Central memory CD8-positive, alpha-beta T cell (primary cell): ENCODE measurements around the gene MRPS27.

ENCODE experiments used
- ATAC-seq: fragments of 150-1000 bp; cut with Tn5 transposase; replicated peaks from 2 replicates; pipeline ENCODE4 v1.10.0; 2022; ENCODE audit warnings: mild to moderate bottlenecking, moderate FRiP score, moderate number of reproducible peaks; ENCODE audit not compliant: poor library complexity, severe bottlenecking; ENCODE audit errors: extremely low read depth
- DNase-seq, 2 donors: peaks; one replicate each; pipeline ENCODE4 v3.0.0; 2021; ENCODE audit warnings: low spot score in 2 of 2
- H3K27ac Mint-ChIP-seq: one replicate; pipeline ENCODE4 v1.8.0; 2022; ENCODE audit warnings: low read depth, mild to moderate bottlenecking, moderate library complexity, mixed read lengths
- H3K27me3 Mint-ChIP-seq: one replicate; pipeline ENCODE4 v1.8.0; 2022; ENCODE audit warnings: mixed read lengths
- H3K36me3 Mint-ChIP-seq: one replicate; pipeline ENCODE4 v1.8.0; 2022; ENCODE audit warnings: mild to moderate bottlenecking, moderate library complexity, mixed read lengths; ENCODE audit not compliant: insufficient read depth
- H3K4me1 Mint-ChIP-seq: one replicate; pipeline ENCODE4 v1.8.0; 2022; ENCODE audit warnings: mixed read lengths
- H3K4me3 Mint-ChIP-seq: one replicate; pipeline ENCODE4 v1.8.0; 2022; ENCODE audit warnings: mild to moderate bottlenecking, moderate library complexity, mixed read lengths
- H3K9me3 Mint-ChIP-seq: one replicate; pipeline ENCODE4 v1.8.0; 2022; ENCODE audit warnings: mixed read lengths

Gene MRPS27

DNA sequence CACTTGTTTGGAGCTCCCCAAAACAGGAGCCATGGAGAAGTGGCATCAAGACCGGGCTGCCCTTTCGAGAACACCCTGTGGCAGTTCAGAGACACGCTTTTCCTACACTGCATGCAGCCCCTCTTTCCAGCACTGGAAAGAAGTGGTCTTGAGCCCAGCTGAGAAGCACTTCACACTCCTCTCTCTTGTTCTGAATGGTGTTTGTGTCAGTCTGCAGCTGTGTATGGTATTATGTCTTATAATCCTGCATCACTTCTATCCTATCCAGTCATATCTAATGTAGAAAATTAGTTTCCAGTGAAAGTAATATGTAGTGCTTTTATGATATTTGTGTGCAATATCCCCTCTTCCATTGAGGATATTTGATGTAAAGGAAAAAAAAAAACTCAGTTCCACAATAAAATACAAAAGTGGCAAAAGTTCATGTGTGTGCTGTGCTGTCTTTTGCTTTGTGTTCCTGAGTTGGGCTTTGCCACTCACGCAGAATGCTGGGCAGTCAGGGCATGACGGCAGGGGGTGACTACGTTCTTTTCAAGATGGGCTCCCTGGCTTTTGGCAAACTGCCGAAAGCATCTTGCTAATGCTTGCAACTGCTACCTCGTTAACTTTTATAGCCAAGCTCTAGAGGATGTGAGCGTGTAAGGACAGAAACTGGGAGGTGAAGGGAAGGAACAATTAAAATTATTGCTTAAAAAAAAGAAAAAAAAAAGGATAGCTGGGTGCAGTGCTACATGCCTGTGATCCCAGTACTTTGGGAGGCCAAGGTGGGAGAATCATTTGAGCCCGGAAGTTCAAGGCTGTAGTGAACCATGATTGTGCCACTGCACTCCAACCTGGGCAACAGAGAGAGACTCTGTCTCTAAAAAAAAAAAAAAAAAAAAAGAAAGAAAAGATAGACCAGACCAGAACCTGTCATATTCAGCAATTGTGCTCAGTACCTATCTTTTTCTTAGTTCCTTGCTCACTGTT, 110.6 kb downstream of the MRPS27 start:
- Mint-ChIP-seq H3K4me3 (no peak overlapping the region), H3K4me1 (no peaks in the 10 kb centered on the region), H3K27me3 (no peaks in the 10 kb centered on the region), H3K36me3 (peaks cover 1% of the 10 kb centered on the region), H3K9me3 (no peaks in the 10 kb centered on the region), H3K27ac (no peak overlapping the region)
- ATAC-seq, result no peak
- no peak for DNase-seq

DNA sequence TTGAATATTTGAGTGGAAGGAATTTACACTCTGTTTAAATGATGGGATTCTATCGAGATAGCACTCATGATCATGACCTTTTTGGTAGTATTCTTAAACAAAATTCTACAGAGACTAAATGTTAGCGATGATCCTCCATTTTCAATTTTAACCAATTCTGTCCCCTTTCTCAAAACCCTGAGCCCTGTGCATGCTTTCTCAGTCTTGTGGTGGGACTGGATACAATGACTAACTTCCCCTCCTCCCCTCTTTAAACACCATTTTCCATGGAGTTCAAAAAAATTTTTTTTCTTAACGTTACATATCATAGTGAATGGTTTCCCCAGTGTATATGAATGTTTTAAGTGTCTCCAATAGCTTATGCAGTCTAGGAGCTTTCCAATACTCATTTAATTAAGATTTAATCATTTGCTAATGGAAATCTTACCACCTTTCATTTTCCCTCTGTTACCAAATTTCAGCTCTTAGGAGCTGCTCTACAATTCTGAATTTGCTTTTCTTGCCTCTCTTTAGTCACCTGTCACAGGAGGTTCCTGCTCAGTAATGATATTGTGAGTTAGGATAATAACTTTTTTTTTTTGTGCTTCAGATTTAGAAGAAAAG, 111.6 kb downstream of the MRPS27 start:
- H3K4me1 Mint-ChIP-seq, result no peaks in the 10 kb centered on the region
- ATAC-seq, result no peak
- no peak for DNase-seq
- H3K9me3 Mint-ChIP-seq, result no peaks in the 10 kb centered on the region
- peaks cover 1% of the 10 kb centered on the region for H3K36me3 Mint-ChIP-seq
- no peaks in the 10 kb centered on the region for H3K27me3 Mint-ChIP-seq
- no peak overlapping the region for H3K27ac Mint-ChIP-seq
- H3K4me3 Mint-ChIP-seq, result no peak overlapping the region

DNA sequence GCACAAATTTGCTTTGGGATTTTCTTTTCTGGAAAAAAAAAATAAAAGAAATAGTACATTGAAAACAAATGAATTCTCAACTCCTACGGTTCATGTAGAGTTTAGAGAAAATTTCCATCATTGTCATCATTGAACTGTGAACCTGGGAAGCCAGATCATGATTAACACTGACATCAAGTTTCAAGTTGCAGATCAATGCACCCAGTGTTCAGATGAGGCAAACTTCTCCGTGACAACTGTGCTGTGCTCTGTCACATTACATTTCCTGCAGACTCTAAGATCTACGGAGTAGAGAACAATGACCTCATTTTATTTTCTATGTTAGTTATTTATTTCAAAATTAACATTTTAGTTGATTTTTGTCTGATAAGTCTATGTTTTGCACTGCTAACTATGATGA, 113.0 kb downstream of the MRPS27 start:
- Mint-ChIP-seq H3K4me3 (no peak overlapping the region), H3K27me3 (no peaks in the 10 kb centered on the region), H3K36me3 (peaks cover 1% of the 10 kb centered on the region), H3K9me3 (no peaks in the 10 kb centered on the region), H3K4me1 (no peaks in the 10 kb centered on the region), H3K27ac (no peak overlapping the region)
- no peak for ATAC-seq
- no peak for DNase-seq

DNA sequence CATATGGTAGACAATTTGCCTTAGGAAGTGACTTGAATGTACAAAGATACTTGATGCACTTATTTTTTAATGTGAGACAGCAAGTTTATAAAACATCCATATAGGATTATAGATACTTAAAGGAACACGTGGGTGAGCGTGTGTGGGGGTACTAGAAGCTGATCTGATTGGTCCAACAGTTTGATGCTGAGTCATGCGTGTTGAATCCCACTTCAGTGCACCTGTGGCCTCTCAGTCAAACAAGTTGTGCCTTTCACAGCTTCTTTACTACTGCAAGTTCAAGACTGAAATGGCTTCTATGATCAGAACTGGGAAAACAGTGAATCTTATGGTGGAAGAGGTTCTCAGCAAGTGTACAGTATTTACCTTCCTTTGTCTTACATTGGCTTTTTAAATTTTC, 113.9 kb downstream of the MRPS27 start:
- Mint-ChIP-seq H3K36me3 (peaks cover 1% of the 10 kb centered on the region), H3K27me3 (no peaks in the 10 kb centered on the region), H3K4me3 (no peak overlapping the region), H3K9me3 (no peaks in the 10 kb centered on the region), H3K27ac (no peak overlapping the region), H3K4me1 (no peaks in the 10 kb centered on the region)
- DNase-seq (no peak), ATAC-seq (no peak)

DNA sequence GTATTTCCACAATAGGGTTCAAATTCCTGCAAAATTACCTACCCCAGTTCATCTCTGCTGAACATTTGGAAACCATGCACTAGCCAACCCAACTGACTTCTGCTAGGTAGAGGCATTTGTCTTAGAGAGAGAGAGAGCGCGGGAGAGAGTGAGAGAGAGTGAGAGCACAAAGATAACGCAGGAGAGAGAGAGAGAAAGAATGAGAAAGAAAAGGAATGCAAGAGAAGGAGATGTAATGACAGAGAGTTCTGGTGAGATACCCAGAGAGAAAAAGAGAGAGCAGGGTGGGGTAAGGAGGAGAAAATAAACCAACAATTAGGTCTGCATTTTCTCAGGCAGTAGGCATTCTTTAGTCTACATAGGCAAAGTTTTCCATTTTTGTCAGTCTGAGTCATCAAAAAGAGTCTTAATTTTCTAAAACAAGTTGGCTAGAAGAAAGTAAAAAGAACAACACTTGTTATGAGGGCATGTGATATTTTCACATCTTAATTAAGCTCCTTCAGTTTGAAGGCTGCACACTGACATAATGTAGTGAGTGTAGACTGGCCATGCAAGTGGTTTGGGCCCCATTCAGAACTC, 114.5 kb downstream of the MRPS27 start:
- Mint-ChIP-seq H3K27ac (no peak overlapping the region), H3K9me3 (no peaks in the 10 kb centered on the region), H3K27me3 (no peaks in the 10 kb centered on the region), H3K4me1 (no peaks in the 10 kb centered on the region), H3K36me3 (peaks cover 1% of the 10 kb centered on the region), H3K4me3 (no peak overlapping the region)
- DNase-seq, result no peak
- ATAC-seq, result no peak

DNA sequence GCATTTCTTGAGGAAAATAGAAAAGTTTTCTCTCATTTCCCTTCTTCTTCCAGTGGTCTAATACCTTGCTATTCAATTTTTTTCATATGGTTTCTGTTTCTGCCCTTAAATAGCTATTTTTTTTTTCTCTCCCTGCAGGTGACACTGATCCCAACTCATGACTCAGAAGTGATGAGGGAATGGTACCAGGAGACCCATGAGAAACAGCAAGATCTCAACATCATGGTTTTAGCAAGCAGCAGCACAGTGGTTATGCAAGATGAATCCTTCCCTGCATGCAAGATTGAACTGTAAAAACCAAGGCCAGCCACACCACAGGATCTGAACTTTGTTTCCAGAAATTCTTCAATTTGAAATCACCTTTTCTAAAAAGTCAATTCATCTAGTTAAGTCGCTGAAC, 115.1 kb downstream of the MRPS27 start:
- ATAC-seq, result no peak
- Mint-ChIP-seq H3K4me3 (no peak overlapping the region), H3K36me3 (peaks cover 3% of the 10 kb centered on the region), H3K9me3 (no peaks in the 10 kb centered on the region), H3K4me1 (no peaks in the 10 kb centered on the region), H3K27me3 (peaks cover 5% of the 10 kb centered on the region), H3K27ac (no peak overlapping the region)
- no peak for DNase-seq

DNA sequence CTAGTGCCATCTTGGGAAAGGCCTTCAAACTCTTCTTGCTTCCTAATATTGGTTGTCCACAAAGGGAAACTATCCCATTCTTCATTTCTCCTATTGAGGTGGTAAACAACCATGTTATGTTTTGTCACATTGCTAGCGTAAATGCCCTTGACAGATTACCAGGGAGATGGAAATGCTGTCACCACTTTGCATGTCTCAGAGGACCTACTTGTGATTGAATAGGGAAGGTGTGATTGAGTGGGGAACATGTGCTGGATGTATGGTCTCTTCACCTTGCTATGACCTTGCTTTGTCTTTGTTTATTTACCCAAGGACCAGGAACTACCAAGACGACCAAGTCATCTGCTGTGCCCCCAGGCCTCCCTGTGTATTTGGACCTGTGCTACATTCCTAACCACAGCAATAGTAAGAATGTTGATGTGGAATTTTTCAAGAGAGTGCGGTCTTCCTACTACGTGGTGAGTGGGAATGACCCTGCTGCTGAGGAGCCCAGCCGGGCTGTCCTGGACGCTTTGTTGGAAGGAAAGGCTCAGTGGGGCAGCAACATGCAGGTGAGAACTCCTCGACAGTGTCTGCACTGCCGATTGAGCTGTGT, 116.7 kb downstream of the MRPS27 start:
- Mint-ChIP-seq H3K9me3 (no peaks in the 10 kb centered on the region), H3K27me3 (peaks cover 20% of the 10 kb centered on the region), H3K27ac (no peak overlapping the region), H3K36me3 (peaks cover 4% of the 10 kb centered on the region), H3K4me1 (no peaks in the 10 kb centered on the region), H3K4me3 (no peak overlapping the region)
- ATAC-seq (no peak), DNase-seq (no peak)

DNA sequence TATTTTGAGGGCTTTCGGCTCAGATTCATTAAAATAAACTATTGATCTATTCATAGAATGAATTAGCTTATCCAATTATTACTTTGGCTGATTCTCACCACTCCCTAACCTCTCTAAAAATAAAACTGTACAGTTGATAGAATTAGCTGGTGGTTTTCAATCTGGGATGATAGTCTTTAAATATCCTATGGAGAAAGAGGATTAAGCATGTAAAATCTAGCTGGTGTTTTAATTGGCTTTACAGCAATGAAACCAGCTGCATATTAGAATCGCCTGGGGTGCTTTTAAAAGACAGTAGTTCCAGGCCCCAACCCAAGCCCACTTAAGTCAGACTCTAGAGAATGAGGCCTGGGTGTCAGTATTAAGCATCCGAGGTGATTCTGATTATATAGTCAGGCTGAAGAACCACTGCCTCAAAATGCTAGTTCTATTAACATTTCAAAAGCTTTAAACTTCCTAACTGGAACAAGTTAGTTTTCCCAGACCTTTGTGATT, 117.7 kb downstream of the MRPS27 start:
- Mint-ChIP-seq H3K4me3 (no peak overlapping the region), H3K4me1 (no peaks in the 10 kb centered on the region), H3K36me3 (peaks cover 4% of the 10 kb centered on the region), H3K9me3 (no peaks in the 10 kb centered on the region), H3K27me3 (peaks cover 30% of the 10 kb centered on the region), H3K27ac (no peak overlapping the region)
- ATAC-seq (no peak), DNase-seq (no peak)

DNA sequence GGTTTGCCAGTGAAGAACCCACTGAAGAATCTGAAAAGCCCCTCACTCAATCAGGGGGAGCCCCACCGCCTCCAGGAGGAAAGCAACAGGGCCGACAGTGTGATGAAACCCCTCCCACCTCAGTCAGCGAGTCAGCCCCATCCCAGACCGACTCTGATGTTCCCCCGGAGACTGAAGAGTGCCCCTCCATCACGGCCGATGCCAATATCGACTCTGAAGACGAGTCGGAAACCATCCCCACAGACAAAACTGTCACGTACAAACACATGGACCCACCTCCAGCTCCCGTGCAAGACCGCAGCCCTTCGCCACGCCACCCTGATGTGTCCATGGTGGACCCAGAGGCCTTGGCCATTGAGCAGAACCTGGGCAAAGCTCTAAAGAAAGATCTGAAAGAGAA, 120.4 kb downstream of the MRPS27 start:
- Mint-ChIP-seq H3K27ac (no peak overlapping the region), H3K4me1 (peaks cover 17% of the 10 kb centered on the region), H3K9me3 (peaks cover 8% of the 10 kb centered on the region), H3K27me3 (peaks cover 57% of the 10 kb centered on the region), H3K36me3 (peaks cover 6% of the 10 kb centered on the region), H3K4me3 (no peak overlapping the region)
- DNase-seq (no peak), ATAC-seq (no peak)

DNA sequence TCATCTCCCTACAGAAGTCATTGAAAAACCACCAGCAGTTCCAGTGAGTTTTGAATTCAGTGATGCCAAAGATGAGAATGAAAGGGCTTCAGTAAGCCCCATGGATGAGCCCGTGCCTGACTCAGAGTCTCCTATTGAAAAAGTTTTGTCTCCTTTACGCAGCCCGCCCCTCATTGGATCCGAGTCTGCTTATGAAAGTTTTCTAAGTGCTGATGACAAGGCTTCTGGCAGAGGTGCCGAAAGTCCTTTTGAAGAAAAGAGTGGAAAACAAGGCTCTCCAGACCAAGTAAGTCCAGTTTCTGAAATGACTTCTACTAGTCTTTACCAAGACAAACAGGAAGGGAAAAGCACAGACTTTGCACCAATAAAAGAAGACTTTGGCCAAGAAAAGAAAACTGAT, 122.6 kb downstream of the MRPS27 start:
- Mint-ChIP-seq H3K4me1 (peaks cover 29% of the 10 kb centered on the region), H3K27me3 (peaks cover 80% of the 10 kb centered on the region), H3K9me3 (peaks cover 8% of the 10 kb centered on the region), H3K36me3 (peaks cover 6% of the 10 kb centered on the region), H3K27ac (no peak overlapping the region), H3K4me3 (no peak overlapping the region)
- ATAC-seq (no peak), DNase-seq (no peak)

DNA sequence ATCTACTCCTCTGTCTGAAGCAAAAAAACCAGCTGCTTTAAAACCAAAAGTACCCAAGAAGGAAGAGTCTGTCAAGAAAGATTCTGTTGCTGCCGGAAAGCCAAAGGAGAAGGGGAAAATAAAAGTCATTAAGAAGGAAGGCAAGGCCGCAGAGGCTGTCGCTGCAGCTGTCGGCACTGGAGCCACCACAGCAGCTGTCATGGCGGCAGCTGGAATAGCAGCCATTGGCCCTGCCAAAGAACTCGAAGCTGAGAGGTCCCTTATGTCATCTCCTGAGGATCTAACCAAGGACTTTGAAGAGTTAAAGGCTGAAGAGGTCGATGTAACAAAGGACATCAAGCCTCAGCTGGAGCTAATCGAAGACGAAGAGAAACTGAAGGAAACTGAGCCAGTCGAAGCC, 124.5 kb downstream of the MRPS27 start:
- Mint-ChIP-seq H3K4me3 (no peak overlapping the region), H3K27ac (peak overlapping the region; percentile 77), H3K4me1 (peaks cover 29% of the 10 kb centered on the region), H3K36me3 (peaks cover 9% of the 10 kb centered on the region), H3K9me3 (peaks cover 8% of the 10 kb centered on the region), H3K27me3 (peaks cover 90% of the 10 kb centered on the region)
- ATAC-seq (no peak), DNase-seq (no peak)

DNA sequence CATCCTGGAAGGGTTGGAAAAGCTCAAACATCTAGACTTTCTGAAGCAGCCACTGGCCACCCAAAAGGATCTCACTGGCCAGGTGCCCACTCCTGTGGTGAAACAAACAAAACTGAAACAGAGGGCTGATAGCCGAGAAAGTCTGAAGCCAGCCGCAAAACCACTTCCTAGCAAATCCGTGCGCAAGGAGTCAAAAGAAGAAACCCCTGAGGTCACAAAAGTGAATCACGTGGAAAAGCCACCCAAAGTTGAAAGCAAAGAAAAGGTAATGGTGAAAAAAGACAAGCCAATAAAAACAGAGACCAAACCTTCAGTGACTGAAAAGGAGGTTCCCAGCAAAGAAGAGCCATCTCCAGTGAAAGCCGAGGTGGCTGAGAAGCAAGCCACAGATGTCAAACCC, 125.2 kb downstream of the MRPS27 start:
- Mint-ChIP-seq H3K27ac (peak overlapping the region; percentile 77), H3K27me3 (peaks cover 87% of the 10 kb centered on the region), H3K4me3 (peak overlapping the region; percentile 65), H3K36me3 (peaks cover 6% of the 10 kb centered on the region), H3K9me3 (peaks cover 8% of the 10 kb centered on the region), H3K4me1 (peaks cover 29% of the 10 kb centered on the region)
- peak; percentile 89 for ATAC-seq
- DNase-seq, result peak; percentile 22 to 44
